AG10803 (cell line): ENCODE results near the gene FGF19.

Experiments
- DNase-seq: peaks from one replicate; pipeline ENCODE4 v3.0.0; 2010; ENCODE audit warnings: low read depth
- H3K4me3 ChIP-seq: 2 replicates; pipeline ENCODE4 v1.5.1; 2011; ENCODE audit warnings: mild to moderate bottlenecking, low read length, control low read depth
- TF ChIP-seq, protein P1 (sequence below): conservative IDR thresholded peaks from 2 replicates; pipeline ENCODE4 v1.5.1; 2011; ENCODE audit warnings: mild to moderate bottlenecking, low read length, control low read depth, inconsistent platforms

Gene FGF19

DNA sequence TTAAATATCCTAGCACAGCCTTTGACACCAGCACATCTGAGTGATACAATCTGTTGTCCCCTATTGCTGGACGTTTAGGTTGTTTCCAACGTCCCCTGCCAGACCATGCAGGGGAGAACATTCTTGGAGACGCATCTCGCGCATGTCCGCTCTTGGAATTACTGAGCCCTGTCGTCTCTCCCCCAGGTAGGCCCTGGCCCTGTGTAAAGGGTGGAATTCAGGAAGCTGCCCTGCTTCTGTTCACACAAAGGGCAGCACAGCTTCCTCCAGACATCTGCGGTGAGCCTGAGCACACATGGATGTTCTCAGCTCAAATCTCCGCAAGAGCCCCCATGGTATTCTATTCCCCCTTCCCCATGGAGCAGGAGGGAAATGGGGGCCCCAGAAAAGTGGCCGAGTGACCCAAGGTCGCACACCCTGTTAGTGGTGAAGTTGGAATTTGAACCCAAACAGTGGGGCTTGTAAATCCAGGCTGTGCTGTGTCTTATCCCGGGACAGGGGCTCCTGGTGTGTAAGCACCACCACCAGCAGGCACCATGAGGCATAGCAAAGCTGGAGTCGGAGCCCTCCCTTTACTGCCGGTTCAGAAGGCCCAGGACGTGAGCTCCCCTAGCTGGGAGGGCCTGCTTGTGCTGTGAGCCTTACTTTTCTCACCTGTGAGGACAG, 5.0 kb upstream of the FGF19 start:
- no peak overlapping the region for H3K4me3 ChIP-seq
- DNase-seq, result no peak
- TF ChIP-seq, protein P1, sequence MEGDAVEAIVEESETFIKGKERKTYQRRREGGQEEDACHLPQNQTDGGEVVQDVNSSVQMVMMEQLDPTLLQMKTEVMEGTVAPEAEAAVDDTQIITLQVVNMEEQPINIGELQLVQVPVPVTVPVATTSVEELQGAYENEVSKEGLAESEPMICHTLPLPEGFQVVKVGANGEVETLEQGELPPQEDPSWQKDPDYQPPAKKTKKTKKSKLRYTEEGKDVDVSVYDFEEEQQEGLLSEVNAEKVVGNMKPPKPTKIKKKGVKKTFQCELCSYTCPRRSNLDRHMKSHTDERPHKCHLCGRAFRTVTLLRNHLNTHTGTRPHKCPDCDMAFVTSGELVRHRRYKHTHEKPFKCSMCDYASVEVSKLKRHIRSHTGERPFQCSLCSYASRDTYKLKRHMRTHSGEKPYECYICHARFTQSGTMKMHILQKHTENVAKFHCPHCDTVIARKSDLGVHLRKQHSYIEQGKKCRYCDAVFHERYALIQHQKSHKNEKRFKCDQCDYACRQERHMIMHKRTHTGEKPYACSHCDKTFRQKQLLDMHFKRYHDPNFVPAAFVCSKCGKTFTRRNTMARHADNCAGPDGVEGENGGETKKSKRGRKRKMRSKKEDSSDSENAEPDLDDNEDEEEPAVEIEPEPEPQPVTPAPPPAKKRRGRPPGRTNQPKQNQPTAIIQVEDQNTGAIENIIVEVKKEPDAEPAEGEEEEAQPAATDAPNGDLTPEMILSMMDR, result no peak

DNA sequence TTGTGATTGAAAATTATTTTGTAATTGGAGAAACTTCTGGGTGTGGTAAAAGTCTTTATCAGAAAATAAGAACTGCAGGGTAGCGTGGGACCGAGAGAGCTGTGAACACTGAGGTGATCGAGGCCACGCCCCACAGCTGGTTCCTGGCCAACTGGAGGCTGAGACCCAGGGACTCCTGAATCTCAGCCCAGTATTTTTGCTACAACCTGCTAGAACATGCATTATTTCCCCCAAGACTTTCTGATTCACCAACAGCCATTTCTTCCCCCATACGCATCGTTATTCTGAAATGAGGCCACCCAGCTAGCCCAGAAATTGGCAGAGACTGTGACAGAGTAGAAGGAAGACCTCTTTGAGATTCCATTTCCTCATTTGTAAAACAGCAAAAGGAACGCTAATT, 3.4 kb upstream of the FGF19 start:
- no peak for DNase-seq
- TF ChIP-seq, protein P1, result no peak
- no peak overlapping the region for H3K4me3 ChIP-seq

DNA sequence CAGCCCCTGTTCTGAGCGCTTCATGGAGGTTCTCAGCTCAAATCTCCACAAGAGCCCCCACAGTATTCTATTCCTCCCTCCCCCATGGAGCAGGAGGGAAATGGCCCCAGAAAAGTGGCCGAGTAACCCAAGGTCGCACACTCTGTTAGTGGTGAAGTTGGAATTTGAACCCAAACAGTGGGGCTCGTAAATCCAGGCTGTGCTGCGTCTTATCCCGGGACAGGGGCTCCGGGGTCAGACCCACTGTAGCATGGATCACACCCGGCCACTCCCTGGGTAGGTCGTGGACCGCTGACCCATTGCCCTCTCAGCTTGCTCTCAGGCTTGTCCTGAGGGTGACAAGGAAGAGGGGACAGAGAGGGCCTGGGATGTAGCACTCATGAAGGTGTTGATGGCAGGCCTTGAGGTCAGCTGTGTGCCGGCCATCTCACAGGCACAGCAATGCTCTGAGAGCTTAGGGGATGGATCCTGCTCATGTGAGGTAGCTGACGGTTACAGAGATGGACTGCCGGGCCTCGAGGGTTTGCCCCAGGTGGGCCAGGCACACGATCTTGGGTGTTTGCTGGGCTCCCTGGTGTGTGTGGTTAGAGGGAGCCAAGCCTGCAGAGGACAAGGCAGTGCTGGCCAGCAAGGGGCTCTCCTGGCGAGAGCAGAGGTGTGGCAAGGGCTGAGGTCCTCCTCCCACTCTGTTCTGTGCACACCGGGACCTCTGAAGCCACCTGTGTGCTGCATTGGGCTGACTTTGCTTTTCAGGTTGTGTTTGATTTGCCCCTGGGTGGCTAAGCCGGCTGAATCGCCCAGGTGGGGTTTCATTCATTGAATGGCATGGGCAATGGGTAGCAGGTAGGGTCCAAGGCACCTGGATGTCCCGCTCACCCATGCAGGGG, 2.3 kb upstream of the FGF19 start:
- TF ChIP-seq, protein P1, result no peak
- H3K4me3 ChIP-seq, result no peak overlapping the region
- DNase-seq, result no peak

DNA sequence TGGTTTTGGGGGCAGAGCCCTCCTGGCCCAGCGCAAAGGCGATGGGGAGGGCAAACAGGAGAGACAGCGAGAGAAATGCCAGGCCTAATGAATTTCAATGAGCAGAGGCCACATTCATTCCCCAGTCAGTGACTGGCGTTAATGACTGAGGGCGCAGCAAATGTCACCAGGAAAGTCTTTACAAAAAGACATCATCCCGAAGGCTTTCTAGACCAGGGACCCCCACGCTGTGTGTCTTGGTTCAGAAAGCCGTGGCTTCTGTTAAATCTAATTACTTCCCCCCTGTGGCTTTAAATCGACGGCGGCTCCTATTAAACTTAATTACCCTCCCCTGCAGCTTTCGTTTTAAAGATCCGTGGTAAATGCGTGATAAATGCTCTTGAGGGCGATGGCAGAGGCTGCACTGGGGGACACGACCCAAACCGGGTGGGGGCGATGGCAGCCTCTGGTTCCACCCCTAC, 1.6 kb upstream of the FGF19 start:
- no peak for DNase-seq
- no peak overlapping the region for H3K4me3 ChIP-seq
- TF ChIP-seq, protein P1, result no peak

DNA sequence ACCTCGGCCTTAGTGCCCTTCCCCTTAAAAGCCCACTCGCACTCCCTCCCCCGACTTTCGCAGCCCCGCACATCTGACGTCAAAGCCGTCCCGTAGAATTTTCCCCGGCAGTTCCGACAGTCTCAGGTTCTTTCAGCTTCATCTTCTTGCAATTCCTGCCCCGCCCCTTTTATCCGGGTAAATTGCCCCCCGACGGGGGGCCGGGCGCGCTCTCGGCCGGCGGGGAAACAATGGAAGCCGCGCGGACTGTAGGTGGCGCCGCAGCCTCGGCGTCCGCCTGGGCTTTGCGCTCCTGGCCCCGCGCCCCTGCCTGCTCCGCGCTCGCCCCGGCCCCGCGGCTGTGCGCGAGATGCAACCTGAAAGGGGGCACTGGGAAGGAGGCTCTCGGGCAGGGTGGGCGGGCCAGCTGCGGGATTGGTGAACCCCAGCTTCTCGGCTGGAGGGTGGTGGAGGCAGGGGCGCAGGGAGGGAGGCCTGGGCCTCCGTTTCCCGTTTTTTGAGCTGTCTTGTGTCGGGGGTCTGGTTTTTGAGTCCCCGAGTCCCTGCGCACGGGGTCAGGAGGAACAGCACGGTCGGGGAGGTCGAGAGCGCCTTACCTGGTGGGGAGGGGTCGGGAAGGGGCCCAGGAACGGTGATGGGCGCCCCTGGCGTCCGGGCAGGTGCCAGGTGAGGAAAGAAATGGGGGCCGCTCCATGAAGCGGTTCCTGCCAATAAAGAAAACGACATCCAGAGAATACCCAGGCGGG, 859 bp upstream of the FGF19 start:
- TF ChIP-seq, protein P1, result peak; percentile 17

DNA sequence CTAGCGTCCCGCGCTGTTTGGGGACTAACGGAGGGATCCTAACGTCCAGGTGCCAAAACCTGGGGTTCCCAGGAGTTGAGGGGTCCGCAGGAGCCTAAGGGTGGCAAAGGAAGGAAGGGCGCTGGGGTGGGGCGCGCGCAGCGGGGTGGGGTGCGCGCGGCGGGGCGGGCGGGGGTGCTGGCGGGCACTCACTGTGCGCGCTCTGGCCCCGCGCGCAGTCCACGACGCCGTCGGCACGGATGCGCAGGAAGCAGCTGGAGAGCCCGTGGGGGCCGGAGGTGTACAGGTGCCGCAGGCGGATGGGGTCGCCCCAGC, 412 bp downstream of the FGF19 start:
- DNase-seq, result no peak
- TF ChIP-seq, protein P1, result no peak
- H3K4me3 ChIP-seq, result no peak overlapping the region

More for the DNA sequence above, 859 bp upstream of the FGF19 start:
- DNase-seq, result no peak
- H3K4me3 ChIP-seq, result no peak overlapping the region
